CMK (cell line): ENCODE measurements around the gene RBBP8NL.
"Not testable (repeated sequence)": the region's sequence is repeated elsewhere in the genome, so short reads cannot be mapped to it uniquely, and the experiment has no call there.

Source experiments
- DNase-seq: peaks from one replicate; pipeline ENCODE4 v3.0.0-alpha.2; 2010; ENCODE audit warnings: low read depth

RBBP8NL gene

GRCh38 chr20:62441987-62442539, 14.7 kb upstream of the RBBP8NL start:
- DNase-seq, result no peak

GRCh38 chr20:62439218-62439617, 11.9 kb upstream of the RBBP8NL start:
- DNase-seq, result no peak

GRCh38 chr20:62437927-62438326, 10.6 kb upstream of the RBBP8NL start:
- DNase-seq, result no peak

GRCh38 chr20:62437496-62437895, 10.2 kb upstream of the RBBP8NL start:
- no peak for DNase-seq

- no peak for DNase-seq
Observed at GRCh38 chr20:62436692-62437091, 9.4 kb upstream of the RBBP8NL start.

GRCh38 chr20:62433658-62434497, 6.5 kb upstream of the RBBP8NL start:
- no peak for DNase-seq

- no peak for DNase-seq
Observed at GRCh38 chr20:62430866-62431447, 3.6 kb upstream of the RBBP8NL start.

GRCh38 chr20:62430311-62430853, 3.0 kb upstream of the RBBP8NL start:
- DNase-seq, result no peak

GRCh38 chr20:62429455-62430310, 2.3 kb upstream of the RBBP8NL start:
- DNase-seq, result no peak

GRCh38 chr20:62428396-62429295, 1.3 kb upstream of the RBBP8NL start:
- peak; percentile 63 for DNase-seq

GRCh38 chr20:62428002-62428372, 648 bp upstream of the RBBP8NL start:
- no peak for DNase-seq

GRCh38 chr20:62426699-62427131, 624 bp downstream of the RBBP8NL start:
- no peak for DNase-seq

- not testable (repeated sequence) for DNase-seq
Observed at GRCh38 chr20:62426059-62426348, 1.3 kb downstream of the RBBP8NL start.

- DNase-seq, result no peak
Observed at GRCh38 chr20:62425281-62426058, 1.9 kb downstream of the RBBP8NL start.

GRCh38 chr20:62424249-62425107, 2.9 kb downstream of the RBBP8NL start:
- no peak for DNase-seq

GRCh38 chr20:62423326-62423706, 4.0 kb downstream of the RBBP8NL start:
- no peak for DNase-seq

GRCh38 chr20:62422636-62423325, 4.6 kb downstream of the RBBP8NL start:
- no peak for DNase-seq

GRCh38 chr20:62421716-62421990, 5.7 kb downstream of the RBBP8NL start:
- no peak for DNase-seq
